ENCODE measurements around the gene AQR.

AQR gene

DNA sequence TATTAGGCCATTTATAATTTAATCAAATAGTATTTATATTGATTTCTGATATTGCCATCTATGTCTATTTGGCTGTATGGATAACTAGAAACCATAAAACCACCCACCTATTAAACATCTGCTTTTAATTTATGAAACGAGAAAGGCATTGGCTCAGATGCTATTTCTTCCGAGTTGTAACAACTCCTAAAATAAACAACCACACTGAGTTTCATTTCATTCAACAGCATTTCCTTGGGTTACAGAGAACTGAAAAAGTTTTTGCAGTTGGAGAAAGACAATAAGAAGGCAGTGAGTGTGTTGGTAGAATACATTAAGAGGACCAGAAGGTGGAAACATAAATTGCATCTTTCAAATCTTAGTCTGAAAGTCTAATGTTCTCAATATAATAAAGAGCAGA is 79.1 kb downstream of the AQR start:
- Histone ChIP-seq H2BK15ac (ENCODE audit: low read depth, poor library complexity, severe bottlenecking) (no peak overlapping the region), H3K14ac (ENCODE audit: low read length in 2 of 2) (no peak overlapping the region), H3K9me3 (ENCODE audit: control insufficient read depth, low read length) (peaks cover 20% of the 10 kb centered on the region), H2BK120ac (ENCODE audit: low read depth, low read length) (no peak overlapping the region), H2BK12ac (ENCODE audit: low read length in 2 of 2) (no peak overlapping the region), H3K4me3 (ENCODE audit: insufficient read depth in 1 of 2, low read depth in 1 of 2, low read length in 2 of 2) (no peak overlapping the region), H3K79me1 (replicated peaks; ENCODE audit: low read length, poor library complexity, severe bottlenecking) (peaks cover 8% of the 10 kb centered on the region), H4K91ac (ENCODE audit: low read length) (no peak overlapping the region), H2BK5ac (ENCODE audit: low read depth, low read length, poor library complexity, severe bottlenecking) (no peak overlapping the region), H3K18ac (ENCODE audit: low read depth in 1 of 2, low read length in 2 of 2) (no peak overlapping the region), H4K8ac (ENCODE audit: low read length) (no peak overlapping the region), H3K4me1 (ENCODE audit: control insufficient read depth, insufficient read depth, low read depth, low read length) (no peaks in the 10 kb centered on the region), H3K9ac (ENCODE audit: low read length) (no peak overlapping the region), H3K36me3 (ENCODE audit: control insufficient read depth in 1 of 2, insufficient read depth in 2 of 2, low read depth in 1 of 2, low read length in 2 of 2) (peaks cover 11 to 82% of the 10 kb centered on the region in 2 experiments), H3K4ac (ENCODE audit: low read depth in 1 of 2, low read length in 2 of 2) (no peak overlapping the region), H3K27me3 (ENCODE audit: control insufficient read depth in 1 of 2, insufficient read depth in 1 of 2, low read length in 2 of 2) (no peaks in the 10 kb centered on the region), H3K27ac (ENCODE audit: low read length, poor library complexity, severe bottlenecking) (no peak overlapping the region), H3K23ac (ENCODE audit: low read length in 2 of 2) (no peak overlapping the region), H2AFZ (ENCODE audit: low read depth, low read length) (no peak overlapping the region), H2AK5ac (ENCODE audit: low read length, severe bottlenecking) (no peak overlapping the region), H3K4me2 (ENCODE audit: low read length, poor library complexity, severe bottlenecking) (no peak overlapping the region)
- WGBS: 94% methylated on average over 2 of the region's 2 CpGs
- DNase-seq: no peak

DNA sequence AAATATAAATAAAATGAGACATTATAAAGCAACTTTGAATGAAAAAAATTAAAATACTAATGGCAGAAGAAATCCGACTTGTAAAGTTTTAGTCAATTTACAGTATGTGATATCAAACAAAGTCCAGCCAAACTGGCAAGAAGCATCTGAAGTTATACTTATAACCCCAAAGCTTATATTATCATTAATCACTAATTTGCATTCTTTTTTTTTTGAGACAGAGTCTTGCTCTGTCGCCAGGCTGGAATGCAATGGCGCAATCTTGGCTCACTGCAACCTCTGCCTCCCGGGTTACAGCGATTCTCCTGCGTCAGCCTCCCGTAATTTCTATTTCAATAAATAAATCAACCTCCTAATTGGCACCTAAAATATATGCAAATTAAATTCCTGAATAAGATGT is 80.1 kb downstream of the AQR start:
- Histone ChIP-seq H4K8ac (ENCODE audit: low read length) (no peak overlapping the region), H2BK120ac (ENCODE audit: low read depth, low read length) (no peak overlapping the region), H3K79me1 (replicated peaks; ENCODE audit: low read length, poor library complexity, severe bottlenecking) (peaks cover 6% of the 10 kb centered on the region), H3K18ac (ENCODE audit: low read depth in 1 of 2, low read length in 2 of 2) (no peak overlapping the region), H3K14ac (ENCODE audit: low read length in 2 of 2) (no peak overlapping the region), H2BK5ac (ENCODE audit: low read depth, low read length, poor library complexity, severe bottlenecking) (no peak overlapping the region), H3K4me2 (ENCODE audit: low read length, poor library complexity, severe bottlenecking) (no peak overlapping the region), H3K4ac (ENCODE audit: low read depth in 1 of 2, low read length in 2 of 2) (no peak overlapping the region), H3K4me3 (ENCODE audit: insufficient read depth in 1 of 2, low read depth in 1 of 2, low read length in 2 of 2) (no peak overlapping the region), H2BK12ac (ENCODE audit: low read length in 2 of 2) (no peak overlapping the region), H3K9ac (ENCODE audit: low read length) (no peak overlapping the region), H3K23ac (ENCODE audit: low read length in 2 of 2) (no peak overlapping the region), H3K4me1 (ENCODE audit: control insufficient read depth, insufficient read depth, low read depth, low read length) (no peaks in the 10 kb centered on the region), H3K9me3 (ENCODE audit: control insufficient read depth, low read length) (peaks cover 20% of the 10 kb centered on the region), H3K27me3 (ENCODE audit: control insufficient read depth in 1 of 2, insufficient read depth in 1 of 2, low read length in 2 of 2) (no peaks in the 10 kb centered on the region), H2AK5ac (ENCODE audit: low read length, severe bottlenecking) (no peak overlapping the region), H3K36me3 (ENCODE audit: control insufficient read depth in 1 of 2, insufficient read depth in 2 of 2, low read depth in 1 of 2, low read length in 2 of 2) (peaks cover 11 to 86% of the 10 kb centered on the region in 2 experiments), H2AFZ (ENCODE audit: low read depth, low read length) (no peak overlapping the region), H2BK15ac (ENCODE audit: low read depth, poor library complexity, severe bottlenecking) (no peak overlapping the region), H3K27ac (ENCODE audit: low read length, poor library complexity, severe bottlenecking) (no peak overlapping the region), H4K91ac (ENCODE audit: low read length) (no peak overlapping the region)
- DNase-seq: peak; percentile 14
- WGBS: 77% methylated on average over 3 of the region's 7 CpGs

DNA sequence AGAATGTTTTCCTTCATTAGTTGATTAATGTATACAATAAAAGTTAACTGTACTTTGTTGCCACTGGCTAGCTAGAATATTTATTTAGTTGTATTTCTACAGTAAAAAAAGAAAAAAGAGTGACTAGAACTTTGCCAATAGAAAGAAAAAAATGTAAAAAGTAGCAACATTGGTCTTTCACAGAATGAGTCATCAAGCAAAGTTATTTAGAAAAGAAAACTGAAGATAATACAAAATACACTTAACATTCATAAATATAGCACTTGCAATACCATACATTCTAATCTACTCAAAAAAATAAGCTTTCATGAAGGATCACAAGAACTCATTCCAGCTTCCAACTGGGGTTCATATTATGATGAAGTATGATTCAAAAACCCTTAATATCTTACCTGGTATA is 83.4 kb downstream of the AQR start:
- H3K18ac ChIP-seq (ENCODE audit: low read depth in 1 of 2, low read length in 2 of 2): no peak overlapping the region
- no peaks in the 10 kb centered on the region for H3K4me1 ChIP-seq (ENCODE audit: control insufficient read depth, insufficient read depth, low read depth, low read length)
- H2BK5ac ChIP-seq (ENCODE audit: low read depth, low read length, poor library complexity, severe bottlenecking): no peak overlapping the region
- no peak overlapping the region for H3K23ac ChIP-seq (ENCODE audit: low read length in 2 of 2)
- no peak overlapping the region for H3K4ac ChIP-seq (ENCODE audit: low read depth in 1 of 2, low read length in 2 of 2)
- H2AK5ac ChIP-seq (ENCODE audit: low read length, severe bottlenecking): no peak overlapping the region
- no peak overlapping the region for H2BK120ac ChIP-seq (ENCODE audit: low read depth, low read length)
- peaks cover 9 to 83% of the 10 kb centered on the region in 2 experiments for H3K36me3 ChIP-seq (ENCODE audit: control insufficient read depth in 1 of 2, insufficient read depth in 2 of 2, low read depth in 1 of 2, low read length in 2 of 2)
- no peak overlapping the region for H3K4me3 ChIP-seq (ENCODE audit: insufficient read depth in 1 of 2, low read depth in 1 of 2, low read length in 2 of 2)
- no peak overlapping the region for H4K91ac ChIP-seq (ENCODE audit: low read length)
- no peak overlapping the region for H3K9ac ChIP-seq (ENCODE audit: low read length)
- DNase-seq: peak; percentile 12
- no peak overlapping the region for H2BK12ac ChIP-seq (ENCODE audit: low read length in 2 of 2)
- no peak overlapping the region for H3K14ac ChIP-seq (ENCODE audit: low read length in 2 of 2)
- no peaks in the 10 kb centered on the region for H3K9me3 ChIP-seq (ENCODE audit: control insufficient read depth, low read length)
- no peak overlapping the region for H3K4me2 ChIP-seq (ENCODE audit: low read length, poor library complexity, severe bottlenecking)
- no peak overlapping the region for H2BK15ac ChIP-seq (ENCODE audit: low read depth, poor library complexity, severe bottlenecking)
- H4K8ac ChIP-seq (ENCODE audit: low read length): no peak overlapping the region
- H2AFZ ChIP-seq (ENCODE audit: low read depth, low read length): no peak overlapping the region
- no peak overlapping the region for H3K27ac ChIP-seq (ENCODE audit: low read length, poor library complexity, severe bottlenecking)
- H3K27me3 ChIP-seq (ENCODE audit: control insufficient read depth in 1 of 2, insufficient read depth in 1 of 2, low read length in 2 of 2): no peaks in the 10 kb centered on the region
- no peaks in the 10 kb centered on the region for H3K79me1 ChIP-seq (replicated peaks; ENCODE audit: low read length, poor library complexity, severe bottlenecking)

DNA sequence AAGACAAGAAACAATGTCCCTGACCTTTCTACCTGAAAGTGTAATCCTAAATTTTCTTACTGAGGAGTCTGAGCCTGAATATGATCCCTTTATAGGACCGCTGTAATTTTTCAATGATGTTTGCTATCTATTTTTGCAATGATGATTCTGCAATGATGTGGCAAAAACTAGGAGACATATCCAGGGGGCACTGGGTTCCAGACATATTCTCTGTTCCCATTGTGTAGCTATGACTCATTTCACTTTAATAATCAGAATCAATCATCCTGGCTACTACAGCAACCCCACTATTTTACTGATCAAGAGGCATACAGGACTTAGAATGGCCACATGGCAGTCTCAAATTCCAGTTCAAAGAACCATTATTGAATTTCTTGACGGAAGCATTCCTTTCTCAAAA is 85.9 kb downstream of the AQR start:
- no peak overlapping the region for H3K4ac ChIP-seq (ENCODE audit: low read depth in 1 of 2, low read length in 2 of 2)
- no peaks in the 10 kb centered on the region for H3K9me3 ChIP-seq (ENCODE audit: control insufficient read depth, low read length)
- H2BK5ac ChIP-seq (ENCODE audit: low read depth, low read length, poor library complexity, severe bottlenecking): no peak overlapping the region
- H2BK12ac ChIP-seq (ENCODE audit: low read length in 2 of 2): no peak overlapping the region
- H3K9ac ChIP-seq (ENCODE audit: low read length): no peak overlapping the region
- no peak overlapping the region for H3K4me2 ChIP-seq (ENCODE audit: low read length, poor library complexity, severe bottlenecking)
- no peak overlapping the region for H3K14ac ChIP-seq (ENCODE audit: low read length in 2 of 2)
- no peaks in the 10 kb centered on the region for H3K27me3 ChIP-seq (ENCODE audit: control insufficient read depth in 1 of 2, insufficient read depth in 1 of 2, low read length in 2 of 2)
- no peak overlapping the region for H2AFZ ChIP-seq (ENCODE audit: low read depth, low read length)
- no peak overlapping the region for H3K27ac ChIP-seq (ENCODE audit: low read length, poor library complexity, severe bottlenecking)
- H3K4me3 ChIP-seq (ENCODE audit: insufficient read depth in 1 of 2, low read depth in 1 of 2, low read length in 2 of 2): no peak overlapping the region
- H2BK15ac ChIP-seq (ENCODE audit: low read depth, poor library complexity, severe bottlenecking): no peak overlapping the region
- 100% methylated on average over 1 of the region's 2 CpGs for WGBS
- H2AK5ac ChIP-seq (ENCODE audit: low read length, severe bottlenecking): no peak overlapping the region
- no peak overlapping the region for H2BK120ac ChIP-seq (ENCODE audit: low read depth, low read length)
- H3K18ac ChIP-seq (ENCODE audit: low read depth in 1 of 2, low read length in 2 of 2): no peak overlapping the region
- H3K4me1 ChIP-seq (ENCODE audit: control insufficient read depth, insufficient read depth, low read depth, low read length): no peaks in the 10 kb centered on the region
- no peak overlapping the region for H4K8ac ChIP-seq (ENCODE audit: low read length)
- no peak overlapping the region for H4K91ac ChIP-seq (ENCODE audit: low read length)
- H3K79me1 ChIP-seq (replicated peaks; ENCODE audit: low read length, poor library complexity, severe bottlenecking): peaks cover 4% of the 10 kb centered on the region
- peaks cover 9 to 82% of the 10 kb centered on the region in 2 experiments for H3K36me3 ChIP-seq (ENCODE audit: control insufficient read depth in 1 of 2, insufficient read depth in 2 of 2, low read depth in 1 of 2, low read length in 2 of 2)
- DNase-seq: no peak
- no peak overlapping the region for H3K23ac ChIP-seq (ENCODE audit: low read length in 2 of 2)
